GM10847 (cell line): ENCODE results near the gene GSKIP.

ENCODE experiments used
- POLR2A ChIP-seq: IDR thresholded peaks from 2 replicates; pipeline ENCODE4 v1.6.1; 2011; ENCODE audit not compliant: insufficient read length; ENCODE audit errors: extremely low read depth

GSKIP gene

DNA sequence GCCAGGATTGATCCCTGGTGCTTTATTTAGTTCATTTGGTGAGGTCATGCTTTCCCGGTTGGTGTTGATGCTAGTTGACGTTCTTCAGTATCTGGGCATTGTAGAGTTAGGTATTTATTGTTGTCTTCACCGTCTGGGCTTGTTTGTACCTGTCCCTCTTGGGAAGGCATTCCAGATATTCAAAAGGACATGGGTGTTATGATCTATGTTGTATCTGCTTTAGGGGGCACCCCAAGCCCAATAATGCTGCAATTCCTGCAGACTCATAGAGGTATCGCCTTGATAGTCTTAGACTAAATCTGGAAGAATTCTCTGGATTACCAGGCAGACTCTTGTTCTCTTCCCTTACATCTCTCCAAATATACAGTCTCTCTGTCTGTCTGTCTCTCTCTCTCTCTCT lies 70.7 kb downstream of the GSKIP start:
- no peak for TF ChIP-seq POLR2A
